Effector CD4-positive, alpha-beta T cell (primary cell): ENCODE results near the gene SOX1.

Experiments
- DNase-seq: peaks from one replicate; pipeline ENCODE4 v3.0.0-alpha.2; 2020

The SOX1 gene

GRCh38 chr13:112110479-112110878 lies 43.5 kb downstream of the SOX1 start:
- no peak for DNase-seq

- DNase-seq, result no peak
Measured at GRCh38 chr13:112111239-112111857, 44.4 kb downstream of the SOX1 start.

- DNase-seq, result no peak
Measured at GRCh38 chr13:112112534-112113276, 45.8 kb downstream of the SOX1 start.

GRCh38 chr13:112113348-112113747 lies 46.4 kb downstream of the SOX1 start:
- DNase-seq, result no peak

- no peak for DNase-seq
Measured at GRCh38 chr13:112113851-112114250, 46.9 kb downstream of the SOX1 start.

GRCh38 chr13:112114391-112114790 lies 47.4 kb downstream of the SOX1 start:
- DNase-seq, result no peak

- no peak for DNase-seq
Measured at GRCh38 chr13:112115403-112116091, 48.6 kb downstream of the SOX1 start.

GRCh38 chr13:112116187-112116950 lies 49.4 kb downstream of the SOX1 start:
- no peak for DNase-seq

GRCh38 chr13:112117258-112117954 lies 50.5 kb downstream of the SOX1 start:
- no peak for DNase-seq

GRCh38 chr13:112117955-112118302 lies 51.0 kb downstream of the SOX1 start:
- no peak for DNase-seq

- DNase-seq, result no peak
Measured at GRCh38 chr13:112118451-112119064, 51.6 kb downstream of the SOX1 start.

GRCh38 chr13:112119192-112120030 lies 52.5 kb downstream of the SOX1 start:
- no peak for DNase-seq

GRCh38 chr13:112120031-112120373 lies 53.1 kb downstream of the SOX1 start:
- no peak for DNase-seq
